Left ventricle myocardium inferior (tissue), 1 donor: ENCODE data around the gene LRRC58. TPM values are rescaled to one million over a fixed set of nuclear protein-coding genes. Genes with fewer than 3 reads are reported as not detected.

Source experiments
- DNase-seq: peaks from one replicate; pipeline ENCODE4 v3.0.0-alpha.2; 2020
- H3K27ac ChIP-seq: fragments of 200-600 bp; replicated peaks from 2 replicates; pipeline ENCODE4 v1.8.0; 2021
- H3K27me3 ChIP-seq: fragments of 200-600 bp; 2 replicates; pipeline ENCODE4 v1.8.0; 2021; ENCODE audit warnings: low read depth
- H3K36me3 ChIP-seq: fragments of 200-600 bp; 2 replicates; pipeline ENCODE4 v1.8.0; 2021
- H3K4me1 ChIP-seq: fragments of 200-600 bp; 2 replicates; pipeline ENCODE4 v1.8.0; 2021
- H3K4me3 ChIP-seq: fragments of 200-600 bp; 2 replicates; pipeline ENCODE4 v1.8.0; 2021; ENCODE audit warnings: mild to moderate bottlenecking, moderate library complexity
- H3K9me3 ChIP-seq: fragments of 200-600 bp; replicated peaks from 2 replicates; pipeline ENCODE4 v1.8.0; 2021
- intact Hi-C: fragments of 100-400 bp; cut with micrococcal nuclease; formaldehyde crosslinking; loops from one replicate; pipeline ENCODE4 v1.11.0; 2022
- long read RNA-seq: library from polyadenylated mRNA; unstranded; transcript quantifications from one replicate; pipeline ENCODE4 v2.0.0, GENCODE V29; 2021
- total RNA-seq: library from RNA; stranded (reverse); fragmentation: NEBNext Ultra II Directional; extraction: Animal tissue kit (Norgen Biotek cat#: 25700); gene quantifications from one replicate; pipeline ENCODE4 v1.2.1, GENCODE V29; 2021
- TF ChIP-seq, protein P1 (sequence below): fragments of 200-600 bp; IDR thresholded peaks from 2 replicates; pipeline ENCODE4 v1.8.0; 2021; ENCODE audit warnings: antibody characterized with exemption, mild to moderate bottlenecking, borderline replicate concordance
- donor health status: DM: no; HTN: yes; CAD: no; lungs with severe emphysema.

LRRC58 gene
- total RNA-seq, result 8.2 TPM
- long read RNA-seq, full-length matches to known transcripts, result 9 of 11 reads
- long read RNA-seq, partial matches to known transcripts, result 0 of 11 reads
- long read RNA-seq, other reads (novel, unspliced or antisense), result 2 of 11 reads

GRCh38 chr3:120348991-120349854 lies at the start of gene LRRC58:
LRRC58 (minus strand) TSS chr3:120349354; CDS start chr3:120349243, 111 bp downstream.
- no peaks in the 10 kb centered on the region for H3K27me3 ChIP-seq
- no peaks in the 10 kb centered on the region for H3K9me3 ChIP-seq
- peak; percentile 91 for DNase-seq
- intact Hi-C loops, result no loop called here
- no peaks in the 10 kb centered on the region for H3K36me3 ChIP-seq
- TF ChIP-seq, protein P1, sequence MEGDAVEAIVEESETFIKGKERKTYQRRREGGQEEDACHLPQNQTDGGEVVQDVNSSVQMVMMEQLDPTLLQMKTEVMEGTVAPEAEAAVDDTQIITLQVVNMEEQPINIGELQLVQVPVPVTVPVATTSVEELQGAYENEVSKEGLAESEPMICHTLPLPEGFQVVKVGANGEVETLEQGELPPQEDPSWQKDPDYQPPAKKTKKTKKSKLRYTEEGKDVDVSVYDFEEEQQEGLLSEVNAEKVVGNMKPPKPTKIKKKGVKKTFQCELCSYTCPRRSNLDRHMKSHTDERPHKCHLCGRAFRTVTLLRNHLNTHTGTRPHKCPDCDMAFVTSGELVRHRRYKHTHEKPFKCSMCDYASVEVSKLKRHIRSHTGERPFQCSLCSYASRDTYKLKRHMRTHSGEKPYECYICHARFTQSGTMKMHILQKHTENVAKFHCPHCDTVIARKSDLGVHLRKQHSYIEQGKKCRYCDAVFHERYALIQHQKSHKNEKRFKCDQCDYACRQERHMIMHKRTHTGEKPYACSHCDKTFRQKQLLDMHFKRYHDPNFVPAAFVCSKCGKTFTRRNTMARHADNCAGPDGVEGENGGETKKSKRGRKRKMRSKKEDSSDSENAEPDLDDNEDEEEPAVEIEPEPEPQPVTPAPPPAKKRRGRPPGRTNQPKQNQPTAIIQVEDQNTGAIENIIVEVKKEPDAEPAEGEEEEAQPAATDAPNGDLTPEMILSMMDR, result peak; percentile 43
- peaks cover 60% of the 10 kb centered on the region for H3K4me1 ChIP-seq
- H3K4me3 ChIP-seq, result peak within 1 kb of the TSS; percentile 94
- H3K27ac ChIP-seq, result peak within 1 kb of the TSS; percentile 94

DNA sequence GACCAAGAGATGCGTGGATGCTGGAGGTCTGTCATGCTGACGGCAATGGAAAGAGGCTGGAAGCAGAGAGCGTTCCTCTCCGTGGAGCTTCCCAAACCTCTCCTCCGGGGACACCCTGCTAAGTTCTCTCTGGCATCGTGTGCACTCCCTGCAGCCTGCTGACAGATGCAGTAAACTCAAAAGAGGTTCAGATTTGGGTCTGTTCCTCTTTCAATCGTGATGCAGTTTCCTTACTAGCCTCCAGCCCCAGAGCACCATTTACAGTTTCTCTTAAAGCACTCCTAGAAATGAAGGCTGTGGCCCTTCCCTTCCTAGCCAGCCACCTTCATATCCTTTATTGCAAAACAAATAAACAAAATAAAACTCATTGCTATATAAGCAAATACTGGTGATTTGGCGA lies 47.3 kb upstream of the LRRC58 start:
- TF ChIP-seq, protein P1, result no peak
- H3K4me1 ChIP-seq, result peaks cover 3% of the 10 kb centered on the region
- peak overlapping the region; percentile 12 for H3K27ac ChIP-seq
- H3K36me3 ChIP-seq, result peaks cover 81% of the 10 kb centered on the region
- H3K4me3 ChIP-seq, result no peak overlapping the region
- intact Hi-C loops, result no loop called here
- H3K27me3 ChIP-seq, result no peaks in the 10 kb centered on the region
- DNase-seq, result no peak
- H3K9me3 ChIP-seq, result no peaks in the 10 kb centered on the region

DNA sequence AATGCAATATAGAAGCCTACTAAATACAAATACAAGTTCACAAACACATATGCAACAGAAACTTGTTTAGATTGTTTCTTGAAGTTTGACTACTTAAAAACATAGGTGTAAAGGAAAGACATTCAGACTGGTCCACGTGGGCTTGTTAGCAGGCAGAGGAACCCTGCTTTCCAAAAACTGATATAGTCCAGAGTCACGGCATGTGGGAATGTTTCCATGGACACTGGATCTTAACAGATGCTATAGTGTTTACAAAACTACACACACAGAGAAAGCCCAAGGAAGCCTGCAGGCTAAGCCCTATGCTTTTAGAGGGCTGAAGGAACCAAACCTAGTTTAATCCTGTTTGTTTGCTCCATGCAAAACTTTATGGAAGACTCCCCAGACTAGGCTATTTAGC lies 45.2 kb upstream of the LRRC58 start:
- H3K4me1 ChIP-seq, result peaks cover 3% of the 10 kb centered on the region
- no peak overlapping the region for H3K4me3 ChIP-seq
- peaks cover 60% of the 10 kb centered on the region for H3K36me3 ChIP-seq
- no peaks in the 10 kb centered on the region for H3K27me3 ChIP-seq
- TF ChIP-seq, protein P1, result no peak
- no peaks in the 10 kb centered on the region for H3K9me3 ChIP-seq
- DNase-seq, result no peak
- H3K27ac ChIP-seq, result no peak overlapping the region
- intact Hi-C loops, result no loop called here

DNA sequence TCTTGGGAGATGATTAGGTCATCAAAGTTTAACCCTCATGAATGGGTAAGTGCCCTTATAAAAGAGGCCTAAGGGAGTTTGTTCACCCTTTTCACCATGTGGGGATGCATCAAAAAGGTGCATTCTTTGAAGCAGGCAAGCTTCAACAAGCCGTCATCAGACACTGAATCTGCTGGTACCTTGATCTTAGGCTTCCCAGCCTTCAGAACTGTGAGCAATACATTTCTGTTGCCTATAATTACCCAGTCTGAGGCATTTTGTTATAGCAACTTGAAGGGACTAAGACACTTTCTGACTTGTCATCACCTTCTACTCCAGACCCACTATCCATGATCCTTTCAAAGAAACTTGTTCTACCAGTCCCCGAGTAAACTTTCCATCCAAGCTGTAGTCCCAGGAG lies 44.6 kb upstream of the LRRC58 start:
- TF ChIP-seq, protein P1, result no peak
- Histone ChIP-seq H3K27ac (no peak overlapping the region), H3K27me3 (no peaks in the 10 kb centered on the region), H3K36me3 (peaks cover 54% of the 10 kb centered on the region), H3K9me3 (no peaks in the 10 kb centered on the region), H3K4me1 (peaks cover 3% of the 10 kb centered on the region), H3K4me3 (no peak overlapping the region)
- intact Hi-C loops, result no loop called here
- no peak for DNase-seq

- DNase-seq, result no peak
- intact Hi-C loops, result no loop called here
- H3K4me1 ChIP-seq, result peaks cover 3% of the 10 kb centered on the region
- H3K27ac ChIP-seq, result no peak overlapping the region
- no peak overlapping the region for H3K4me3 ChIP-seq
- no peaks in the 10 kb centered on the region for H3K27me3 ChIP-seq
- peaks cover 49% of the 10 kb centered on the region for H3K36me3 ChIP-seq
- TF ChIP-seq, protein P1, result no peak
- no peaks in the 10 kb centered on the region for H3K9me3 ChIP-seq
Observed at GRCh38 chr3:120393243-120393642, 44.1 kb upstream of the LRRC58 start.
